HCT116 (cell line): ENCODE measurements around the gene TRIM50. TPM values are rescaled to one million over a fixed set of nuclear protein-coding genes. Genes with fewer than 3 reads are reported as not detected.

ENCODE experiments used
- ATAC-seq: fragments of 200-7000 bp; cut with Tn5 transposase; 2 replicates; pipeline ENCODE4 v1.9.1; 2020; ENCODE audit warnings: mild to moderate bottlenecking, moderate library complexity
- BruUV-seq: library from RNA; stranded (reverse); fragments of 400-500 nt; replicated peaks from 2 replicates; lab custom pipeline; 2021; lab: Mats Ljungman, UMichigan
- CTCF ChIA-PET: fragments of 300-600 bp; sonication (Branson Sonifier 250); formaldehyde crosslinking; loops from one replicate; lab custom pipeline; 2021; ENCODE audit warnings: antibody characterized with exemption; lab: Charles Lee
- POLR2A ChIA-PET: fragments of 300-600, 350-600 bp; sonication (Branson Sonifier 250); formaldehyde crosslinking; loops from one replicate; lab custom pipeline; 2021; ENCODE audit warnings: antibody characterized with exemption; lab: Charles Lee
- RAD21 ChIA-PET, 2 experiments: fragments of 300-600 bp; sonication (Branson Sonifier 250); formaldehyde crosslinking; loops; one replicate each; lab custom pipeline; 2023; ENCODE audit warnings: low total read pairs in 2 of 2; ENCODE audit not compliant: uncharacterized antibody in 2 of 2, unreplicated experiment in 2 of 2, low non-redundant PET in 1 of 2; lab: Charles Lee
- DNase-seq: peaks from one replicate; pipeline ENCODE4 v3.0.0-alpha.2; 2010; ENCODE audit warnings: low read depth, low spot score
- H2AFZ ChIP-seq: fragments of 200-600 bp; shearing (Covaris generic), sonication (generic); 2 replicates; pipeline ENCODE4 v1.6.1; 2017; ENCODE audit warnings: low read depth, mixed run types, mixed read lengths, antibody characterized with exemption, low read length; ENCODE audit not compliant: poor library complexity, severe bottlenecking
- H3K27ac ChIP-seq: 2 replicates; pipeline ENCODE4 v1.5.1; 2012; ENCODE audit warnings: low read depth, low read length
- H3K27me3 ChIP-seq: fragments of 200-600 bp; sonication (generic); 2 replicates; pipeline ENCODE4 v1.6.1; 2016; ENCODE audit warnings: mixed run types, low read length, mixed read lengths; ENCODE audit not compliant: insufficient read depth
- H3K36me3 ChIP-seq, 2 experiments: fragments of 200-500 bp in 1 of 2; fragments of 200-600 bp in 1 of 2; sonication (Bioruptor generic) in 1 of 2; sonication (generic) in 1 of 2; 2 replicates each; pipeline versions ENCODE4 v1.5.1 to v1.6.1; 2014 to 2016; ENCODE audit warnings: low read length in 2 of 2, inconsistent platforms in 1 of 2, mixed read lengths in 1 of 2, mixed run types in 1 of 2; ENCODE audit not compliant: insufficient read depth in 2 of 2, control insufficient read depth in 1 of 2
- H3K4me1 ChIP-seq, 2 experiments: fragments of 200-600 bp in 1 of 2; sonication (generic) in 1 of 2; 2 replicates each; pipeline versions ENCODE4 v1.5.1 to v1.6.1; 2012 to 2017; ENCODE audit warnings: low read length in 2 of 2, inconsistent platforms in 1 of 2, mild to moderate bottlenecking in 1 of 2, mixed read lengths in 1 of 2, mixed run types in 1 of 2, moderate library complexity in 1 of 2; ENCODE audit not compliant: insufficient read depth in 2 of 2, control insufficient read depth in 1 of 2
- H3K4me2 ChIP-seq: fragments of 200-600 bp; sonication (generic); 2 replicates; pipeline ENCODE4 v1.6.1; 2017; ENCODE audit warnings: mixed run types, low read length, mixed read lengths
- H3K4me3 ChIP-seq, 2 experiments: fragments of 200-600 bp in 1 of 2; sonication (generic) in 1 of 2; replicated peaks in 1 of 2; 2 replicates each; pipeline ENCODE4 v1.5.1; 2011 to 2016; ENCODE audit warnings: low read length in 2 of 2, control low read depth in 1 of 2, low read depth in 1 of 2, mild to moderate bottlenecking in 1 of 2, mixed read lengths in 1 of 2, mixed run types in 1 of 2
- H3K79me2 ChIP-seq: fragments of 200-600 bp; sonication (generic); 2 replicates; pipeline ENCODE4 v1.6.1; 2017; ENCODE audit warnings: mild to moderate bottlenecking, mixed run types, low read length, moderate library complexity, mixed read lengths; ENCODE audit not compliant: insufficient read depth
- H3K9ac ChIP-seq: fragments of 200-600 bp; sonication (generic); 2 replicates; pipeline ENCODE4 v1.6.1; 2016; ENCODE audit warnings: low read length, mixed read lengths
- H3K9me2 ChIP-seq: fragments of 200-600 bp; sonication (generic), shearing (Covaris generic); 2 replicates; pipeline ENCODE4 v1.6.1; 2017; ENCODE audit warnings: mixed run types, mild to moderate bottlenecking, moderate library complexity; ENCODE audit not compliant: insufficient read depth
- H3K9me3 ChIP-seq, 2 experiments: fragments of 200-500 bp in 1 of 2; fragments of 200-600 bp in 1 of 2; sonication (Bioruptor generic) in 1 of 2; sonication (generic) in 1 of 2; 2 replicates each; pipeline ENCODE4 v1.6.1; 2014 to 2017; ENCODE audit warnings: low read length in 2 of 2, mixed read lengths in 2 of 2, inconsistent platforms in 1 of 2, low read depth in 1 of 2, mild to moderate bottlenecking in 1 of 2, mixed run types in 1 of 2, moderate library complexity in 1 of 2; ENCODE audit not compliant: control insufficient read depth in 1 of 2, insufficient read depth in 1 of 2
- H4K20me1 ChIP-seq: fragments of 200-600 bp; sonication (generic), shearing (Covaris generic); 2 replicates; pipeline ENCODE4 v1.6.1; 2017; ENCODE audit warnings: mixed run types, mild to moderate bottlenecking, moderate library complexity; ENCODE audit not compliant: insufficient read depth
- ATF3 ChIP-seq: IDR thresholded peaks from 2 replicates; pipeline ENCODE4 v1.6.1; 2012
- CBX3 ChIP-seq: IDR thresholded peaks from 2 replicates; pipeline ENCODE4 v1.6.1; 2012; ENCODE audit warnings: low read depth
- EGR1 ChIP-seq: IDR thresholded peaks from 2 replicates; pipeline ENCODE4 v1.6.1; 2012; ENCODE audit warnings: low read depth
- ELF1 ChIP-seq: IDR thresholded peaks from 2 replicates; pipeline ENCODE4 v1.6.1; 2012; ENCODE audit warnings: low read depth, borderline replicate concordance
- EZH2phosphoT487 ChIP-seq: fragments of 200-600 bp; IDR thresholded peaks from 2 replicates; pipeline ENCODE4 v1.6.1; 2018; ENCODE audit warnings: antibody characterized with exemption, borderline replicate concordance
- FOSL1 ChIP-seq: IDR thresholded peaks from 2 replicates; pipeline ENCODE4 v1.6.1; 2012; ENCODE audit warnings: low read depth
- JUND ChIP-seq: IDR thresholded peaks from 2 replicates; pipeline ENCODE4 v1.6.1; 2012
- POLR2A ChIP-seq: IDR thresholded peaks from 2 replicates; pipeline ENCODE4 v1.7.0; 2011; ENCODE audit warnings: borderline replicate concordance; ENCODE audit not compliant: insufficient read depth, insufficient read length; ENCODE audit errors: extremely low read depth
- POLR2AphosphoS5 ChIP-seq: IDR thresholded peaks from 2 replicates; pipeline ENCODE4 v1.6.1; 2011; ENCODE audit warnings: mild to moderate bottlenecking, low read depth, low read length, moderate library complexity
- RAD21 ChIP-seq: IDR thresholded peaks from 2 replicates; pipeline ENCODE4 v1.6.1; 2012; ENCODE audit warnings: low read depth, mild to moderate bottlenecking
- REST ChIP-seq: IDR thresholded peaks from 2 replicates; pipeline ENCODE4 v1.6.1; 2012; ENCODE audit warnings: low read depth
- SIN3A ChIP-seq: IDR thresholded peaks from 2 replicates; pipeline ENCODE4 v1.6.1; 2012; ENCODE audit warnings: low read depth
- SP1 ChIP-seq: IDR thresholded peaks from 2 replicates; pipeline ENCODE4 v1.6.1; 2012; ENCODE audit warnings: low read depth
- TCF7L2 ChIP-seq: IDR thresholded peaks from 2 replicates; pipeline ENCODE4 v1.7.0; 2011; ENCODE audit warnings: borderline replicate concordance, inconsistent platforms; ENCODE audit not compliant: insufficient read depth, insufficient read length; ENCODE audit errors: extremely low read depth
- YY1 ChIP-seq: IDR thresholded peaks from 2 replicates; pipeline ENCODE4 v1.6.1; 2011; ENCODE audit warnings: low read length, low read depth, moderate library complexity, mild to moderate bottlenecking; ENCODE audit not compliant: insufficient replicate concordance; ENCODE audit errors: extremely low read depth
- ZBTB33 ChIP-seq: IDR thresholded peaks from 2 replicates; pipeline ENCODE4 v1.6.1; 2011; ENCODE audit warnings: mild to moderate bottlenecking, low read length, moderate library complexity; ENCODE audit not compliant: insufficient replicate concordance; ENCODE audit errors: extremely low read depth
- ZFX ChIP-seq: fragments of 450-650 bp; IDR thresholded peaks from 2 replicates; pipeline ENCODE4 v1.6.1; 2017
- ZNF274 ChIP-seq: fragments of 200-500 bp; sonication (Bioruptor generic); IDR thresholded peaks from 2 replicates; pipeline ENCODE4 v1.6.1; 2014; ENCODE audit warnings: mild to moderate bottlenecking, low read depth, low read length, inconsistent platforms
- intact Hi-C: fragments of 100-400 bp; cut with micrococcal nuclease; formaldehyde crosslinking; loops from 2 replicates; pipeline ENCODE4 v1.10.0; 2022
- total RNA-seq: library from RNA; stranded (reverse); gene quantifications from one replicate; pipeline ENCODE4 v1.2.1, GENCODE V29; 2021; ENCODE audit not compliant: unreplicated experiment

TRIM50 gene
- total RNA-seq, 1 experiment from 2014 or later = not detected

GRCh38 chr7:73353243-73353642 lies 25.4 kb upstream of the TRIM50 start:
- Histone ChIP-seq H3K27me3 (no peaks in the 10 kb centered on the region), H3K36me3 (no peaks in the 10 kb centered on the region), H3K9me3 (no peaks in the 10 kb centered on the region), H3K79me2 (no peaks in the 10 kb centered on the region), H3K27ac (no peak overlapping the region), H3K9me2 (no peaks in the 10 kb centered on the region), H3K4me3 (no peak overlapping the region), H2AFZ (no peak overlapping the region), H3K4me1 (peaks cover 0 to 3% of the 10 kb centered on the region in 2 experiments; a peak in 1 of 4 replicates), H3K9ac (no peak overlapping the region), H3K4me2 (no peak overlapping the region), H4K20me1 (no peaks in the 10 kb centered on the region)
- ChIA-PET CTCF (no interaction called here), POLR2A (no interaction called here), RAD21 (no interaction called here)
- no peak for TF ChIP-seq SIN3A
- no peak for TF ChIP-seq POLR2AphosphoS5
- TF ChIP-seq YY1 = no peak
- TF ChIP-seq CBX3 = no peak
- BruUV-seq = no TSS peak
- no peak for DNase-seq
- intact Hi-C loops = no loop called here
- ATAC-seq = no peak

- Histone ChIP-seq H2AFZ (no peak overlapping the region), H4K20me1 (no peaks in the 10 kb centered on the region), H3K9ac (no peak overlapping the region), H3K27ac (no peak overlapping the region), H3K79me2 (no peaks in the 10 kb centered on the region), H3K27me3 (no peaks in the 10 kb centered on the region), H3K4me2 (no peak overlapping the region), H3K4me3 (no peak overlapping the region), H3K9me2 (no peaks in the 10 kb centered on the region), H3K9me3 (no peaks in the 10 kb centered on the region), H3K36me3 (no peaks in the 10 kb centered on the region), H3K4me1 (peaks cover 0 to 3% of the 10 kb centered on the region in 2 experiments; a peak in 1 of 4 replicates)
- intact Hi-C loops = no loop called here
- ATAC-seq (no peak), DNase-seq (no peak)
- BruUV-seq = no TSS peak
- no peak for TF ChIP-seq SIN3A
- TF ChIP-seq POLR2AphosphoS5 = no peak
- no peak for TF ChIP-seq RAD21
- no peak for TF ChIP-seq FOSL1
- no peak for TF ChIP-seq ZNF274
- TF ChIP-seq EGR1 = no peak
- TF ChIP-seq JUND = no peak
- no peak for TF ChIP-seq REST
- no peak for TF ChIP-seq SP1
- no peak for TF ChIP-seq ATF3
- no peak for TF ChIP-seq ZBTB33
- no peak for TF ChIP-seq POLR2A
- TF ChIP-seq TCF7L2 = no peak
- TF ChIP-seq ELF1 = no peak
- TF ChIP-seq ZFX = no peak
- no peak for TF ChIP-seq EZH2phosphoT487
- ChIA-PET RAD21 (no interaction called here), POLR2A (no interaction called here), CTCF (no interaction called here)
Measured at GRCh38 chr7:73352784-73353183, 24.9 kb upstream of the TRIM50 start.
